ENCODE results near the gene KRTAP5-5. TPM values are rescaled to one million over a fixed set of nuclear protein-coding genes. Genes with fewer than 3 reads are reported as not detected.

Gene KRTAP5-5
- total and polyA plus RNA-seq, 4 donors, result not detected

DNA sequence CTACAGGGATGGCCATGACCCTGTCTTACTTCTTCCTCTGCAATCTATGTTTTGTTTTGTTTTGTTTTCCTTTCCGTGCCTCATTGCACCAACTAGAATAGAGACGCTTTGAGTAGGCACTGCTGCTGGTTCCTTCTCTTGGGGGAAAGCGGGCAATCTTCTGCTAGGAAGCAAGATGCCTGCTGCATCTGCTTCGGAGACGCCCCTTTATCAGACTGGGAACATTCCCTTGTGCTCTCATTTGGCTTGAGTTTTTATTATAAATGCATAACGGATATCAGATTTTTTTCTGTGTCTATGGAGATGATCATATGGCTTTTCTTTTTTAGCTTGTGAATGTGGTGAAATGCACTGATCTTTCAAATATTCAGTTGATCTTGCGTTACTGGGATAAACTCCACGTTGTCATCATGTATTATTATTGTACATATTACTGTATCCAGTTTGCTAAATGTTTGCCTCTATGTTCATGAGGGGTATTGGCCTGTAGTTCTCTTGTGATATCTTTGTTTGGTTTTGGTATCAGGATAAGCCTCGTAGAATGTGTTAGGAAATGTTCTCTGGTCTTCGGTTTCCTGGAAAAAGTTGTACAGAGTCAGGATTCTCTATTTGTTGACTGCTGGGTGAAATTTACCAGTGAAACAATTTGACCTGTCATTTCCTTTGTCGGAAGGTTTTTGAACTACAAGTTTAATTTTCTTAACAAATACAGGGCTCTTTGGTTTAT is 44.0 kb downstream of the KRTAP5-5 start:
- TF ChIP-seq, protein P1, sequence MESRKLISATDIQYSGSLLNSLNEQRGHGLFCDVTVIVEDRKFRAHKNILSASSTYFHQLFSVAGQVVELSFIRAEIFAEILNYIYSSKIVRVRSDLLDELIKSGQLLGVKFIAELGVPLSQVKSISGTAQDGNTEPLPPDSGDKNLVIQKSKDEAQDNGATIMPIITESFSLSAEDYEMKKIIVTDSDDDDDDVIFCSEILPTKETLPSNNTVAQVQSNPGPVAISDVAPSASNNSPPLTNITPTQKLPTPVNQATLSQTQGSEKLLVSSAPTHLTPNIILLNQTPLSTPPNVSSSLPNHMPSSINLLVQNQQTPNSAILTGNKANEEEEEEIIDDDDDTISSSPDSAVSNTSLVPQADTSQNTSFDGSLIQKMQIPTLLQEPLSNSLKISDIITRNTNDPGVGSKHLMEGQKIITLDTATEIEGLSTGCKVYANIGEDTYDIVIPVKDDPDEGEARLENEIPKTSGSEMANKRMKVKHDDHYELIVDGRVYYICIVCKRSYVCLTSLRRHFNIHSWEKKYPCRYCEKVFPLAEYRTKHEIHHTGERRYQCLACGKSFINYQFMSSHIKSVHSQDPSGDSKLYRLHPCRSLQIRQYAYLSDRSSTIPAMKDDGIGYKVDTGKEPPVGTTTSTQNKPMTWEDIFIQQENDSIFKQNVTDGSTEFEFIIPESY (IDR thresholded peaks at IDR 0.05), result peak; percentile 81
- TF ChIP-seq YY1 (IDR thresholded peaks at IDR 0.05) (peak; percentile 54), GABPA (IDR thresholded peaks at IDR 0.05 in 1 of 2, conservative IDR thresholded peaks at IDR 0.05 in 1 of 2) (no peak), FOXA2 (IDR thresholded peaks at IDR 0.05) (peak; percentile 51), RAD21 (IDR thresholded peaks at IDR 0.05) (peak; percentile 14 to 53), EGR1 (IDR thresholded peaks at IDR 0.05; ENCODE audit: low read depth in 2 of 2) (peak in 1 of 2 donors; percentile 90), HNF4G (IDR thresholded peaks at IDR 0.05) (no peak), FOXA1 (IDR thresholded peaks at IDR 0.05) (peak; percentile 71), NR2F2 (IDR thresholded peaks at IDR 0.05) (peak; percentile 92), HNF4A (conservative IDR thresholded peaks at IDR 0.05) (peak; percentile 62 to 76), SP1 (IDR thresholded peaks at IDR 0.05) (peak; percentile 93), JUND (IDR thresholded peaks at IDR 0.05) (peak; percentile 23 to 74), RXRA (IDR thresholded peaks at IDR 0.05) (peak; percentile 88 to 92), TAF1 (conservative IDR thresholded peaks at IDR 0.05) (no peak)
- TF ChIP-seq, protein P2, sequence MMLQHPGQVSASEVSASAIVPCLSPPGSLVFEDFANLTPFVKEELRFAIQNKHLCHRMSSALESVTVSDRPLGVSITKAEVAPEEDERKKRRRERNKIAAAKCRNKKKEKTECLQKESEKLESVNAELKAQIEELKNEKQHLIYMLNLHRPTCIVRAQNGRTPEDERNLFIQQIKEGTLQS (IDR thresholded peaks at IDR 0.05), result peak; percentile 23
- TF ChIP-seq, protein P3, sequence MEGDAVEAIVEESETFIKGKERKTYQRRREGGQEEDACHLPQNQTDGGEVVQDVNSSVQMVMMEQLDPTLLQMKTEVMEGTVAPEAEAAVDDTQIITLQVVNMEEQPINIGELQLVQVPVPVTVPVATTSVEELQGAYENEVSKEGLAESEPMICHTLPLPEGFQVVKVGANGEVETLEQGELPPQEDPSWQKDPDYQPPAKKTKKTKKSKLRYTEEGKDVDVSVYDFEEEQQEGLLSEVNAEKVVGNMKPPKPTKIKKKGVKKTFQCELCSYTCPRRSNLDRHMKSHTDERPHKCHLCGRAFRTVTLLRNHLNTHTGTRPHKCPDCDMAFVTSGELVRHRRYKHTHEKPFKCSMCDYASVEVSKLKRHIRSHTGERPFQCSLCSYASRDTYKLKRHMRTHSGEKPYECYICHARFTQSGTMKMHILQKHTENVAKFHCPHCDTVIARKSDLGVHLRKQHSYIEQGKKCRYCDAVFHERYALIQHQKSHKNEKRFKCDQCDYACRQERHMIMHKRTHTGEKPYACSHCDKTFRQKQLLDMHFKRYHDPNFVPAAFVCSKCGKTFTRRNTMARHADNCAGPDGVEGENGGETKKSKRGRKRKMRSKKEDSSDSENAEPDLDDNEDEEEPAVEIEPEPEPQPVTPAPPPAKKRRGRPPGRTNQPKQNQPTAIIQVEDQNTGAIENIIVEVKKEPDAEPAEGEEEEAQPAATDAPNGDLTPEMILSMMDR (IDR thresholded peaks at IDR 0.05; ENCODE audit: low read depth, low read length, missing input control), result no peak
- TF ChIP-seq, protein P4, sequence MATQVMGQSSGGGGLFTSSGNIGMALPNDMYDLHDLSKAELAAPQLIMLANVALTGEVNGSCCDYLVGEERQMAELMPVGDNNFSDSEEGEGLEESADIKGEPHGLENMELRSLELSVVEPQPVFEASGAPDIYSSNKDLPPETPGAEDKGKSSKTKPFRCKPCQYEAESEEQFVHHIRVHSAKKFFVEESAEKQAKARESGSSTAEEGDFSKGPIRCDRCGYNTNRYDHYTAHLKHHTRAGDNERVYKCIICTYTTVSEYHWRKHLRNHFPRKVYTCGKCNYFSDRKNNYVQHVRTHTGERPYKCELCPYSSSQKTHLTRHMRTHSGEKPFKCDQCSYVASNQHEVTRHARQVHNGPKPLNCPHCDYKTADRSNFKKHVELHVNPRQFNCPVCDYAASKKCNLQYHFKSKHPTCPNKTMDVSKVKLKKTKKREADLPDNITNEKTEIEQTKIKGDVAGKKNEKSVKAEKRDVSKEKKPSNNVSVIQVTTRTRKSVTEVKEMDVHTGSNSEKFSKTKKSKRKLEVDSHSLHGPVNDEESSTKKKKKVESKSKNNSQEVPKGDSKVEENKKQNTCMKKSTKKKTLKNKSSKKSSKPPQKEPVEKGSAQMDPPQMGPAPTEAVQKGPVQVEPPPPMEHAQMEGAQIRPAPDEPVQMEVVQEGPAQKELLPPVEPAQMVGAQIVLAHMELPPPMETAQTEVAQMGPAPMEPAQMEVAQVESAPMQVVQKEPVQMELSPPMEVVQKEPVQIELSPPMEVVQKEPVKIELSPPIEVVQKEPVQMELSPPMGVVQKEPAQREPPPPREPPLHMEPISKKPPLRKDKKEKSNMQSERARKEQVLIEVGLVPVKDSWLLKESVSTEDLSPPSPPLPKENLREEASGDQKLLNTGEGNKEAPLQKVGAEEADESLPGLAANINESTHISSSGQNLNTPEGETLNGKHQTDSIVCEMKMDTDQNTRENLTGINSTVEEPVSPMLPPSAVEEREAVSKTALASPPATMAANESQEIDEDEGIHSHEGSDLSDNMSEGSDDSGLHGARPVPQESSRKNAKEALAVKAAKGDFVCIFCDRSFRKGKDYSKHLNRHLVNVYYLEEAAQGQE (IDR thresholded peaks at IDR 0.05), result peak; percentile 65
- TF ChIP-seq, protein P5, sequence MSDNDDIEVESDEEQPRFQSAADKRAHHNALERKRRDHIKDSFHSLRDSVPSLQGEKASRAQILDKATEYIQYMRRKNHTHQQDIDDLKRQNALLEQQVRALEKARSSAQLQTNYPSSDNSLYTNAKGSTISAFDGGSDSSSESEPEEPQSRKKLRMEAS (IDR thresholded peaks at IDR 0.05), result peak; percentile 98
- Histone ChIP-seq H3K4me1 (ENCODE audit: control insufficient read depth in 4 of 4, insufficient read depth in 4 of 4, low read length in 3 of 4) (peaks cover 16 to 61% (median 33%) of the 10 kb centered on the region in 4 donors), H3K9ac (ENCODE audit: low read depth in 1 of 2, low read length in 2 of 2) (peak overlapping the region; percentile 61 to 96), H3K27ac (ENCODE audit: low read depth in 1 of 2, low read length in 2 of 2) (peak overlapping the region; percentile 96 to 99), H3K27me3 (ENCODE audit: control insufficient read depth in 4 of 4, insufficient read depth in 4 of 4, low read length in 3 of 4) (no peaks in the 10 kb centered on the region), H3K4me3 (ENCODE audit: low read depth in 1 of 3, low read length in 3 of 3) (peak overlapping the region in 2 of 3 donors; percentile 0 to 9), H3K9me3 (ENCODE audit: control insufficient read depth in 4 of 4, low read length in 3 of 4) (no peaks in the 10 kb centered on the region), H3K36me3 (ENCODE audit: control insufficient read depth in 4 of 4, insufficient read depth in 3 of 4, low read depth in 1 of 4, low read length in 3 of 4) (no peaks in the 10 kb centered on the region)
- DNase-seq (ENCODE audit: low spot score), result no peak
- WGBS, result 17% methylated on average over 11 of the region's 11 CpGs
